AG08395 (cell line): ENCODE data around the gene KRTAP10-2.
"Not testable (repeated sequence)": the region's sequence is repeated elsewhere in the genome, so short reads cannot be mapped to it uniquely, and the experiment has no call there.

Experiments
- DNase-seq: peaks from one replicate; pipeline ENCODE4 v3.0.0; 2012; ENCODE audit warnings: mixed read lengths, low spot score

Gene KRTAP10-2

GRCh38 chr21:44583089-44583799 is 31.9 kb upstream of the KRTAP10-2 start:
- no peak for DNase-seq

- DNase-seq, result no peak
These were observed 30.8 kb upstream of the KRTAP10-2 start for GRCh38 chr21:44582055-44582454.

GRCh38 chr21:44581158-44581557 is 29.9 kb upstream of the KRTAP10-2 start:
- no peak for DNase-seq

GRCh38 chr21:44580231-44580821 is 29.0 kb upstream of the KRTAP10-2 start, which contains the start of gene KRTAP10-5:
Gene KRTAP10-5 (minus strand): TSS chr21:44580604. CDS start chr21:44580578, 26 bp downstream.
- not testable (repeated sequence) for DNase-seq

GRCh38 chr21:44579833-44580144 is 28.5 kb upstream of the KRTAP10-2 start:
- no peak for DNase-seq

GRCh38 chr21:44579056-44579832 is 27.9 kb upstream of the KRTAP10-2 start:
- DNase-seq, result no peak

- no peak for DNase-seq
These were observed 27.2 kb upstream of the KRTAP10-2 start for GRCh38 chr21:44578371-44579055.

GRCh38 chr21:44576025-44576420 is 24.7 kb upstream of the KRTAP10-2 start:
- DNase-seq, result no peak

GRCh38 chr21:44575307-44576024 is 24.2 kb upstream of the KRTAP10-2 start:
- no peak for DNase-seq

- no peak for DNase-seq
These were observed 23.4 kb upstream of the KRTAP10-2 start for GRCh38 chr21:44574457-44575306.

- DNase-seq, result not testable (repeated sequence)
These were observed 22.5 kb upstream of the KRTAP10-2 start, which contains the start of gene KRTAP10-4 for GRCh38 chr21:44573630-44574456. Gene KRTAP10-4 (plus strand): TSS chr21:44573729. CDS start chr21:44573759, 30 bp downstream.

- no peak for DNase-seq
These were observed 21.8 kb upstream of the KRTAP10-2 start for GRCh38 chr21:44572959-44573583.

GRCh38 chr21:44571844-44572782 is 20.8 kb upstream of the KRTAP10-2 start:
- no peak for DNase-seq

- no peak for DNase-seq
These were observed 20.0 kb upstream of the KRTAP10-2 start for GRCh38 chr21:44571296-44571695.

- no peak for DNase-seq
These were observed 18.7 kb upstream of the KRTAP10-2 start for GRCh38 chr21:44569861-44570517.

- DNase-seq, result no peak
These were observed 17.6 kb upstream of the KRTAP10-2 start for GRCh38 chr21:44568667-44569556.

- no peak for DNase-seq
These were observed 17.0 kb upstream of the KRTAP10-2 start for GRCh38 chr21:44568261-44568660.
